Skin of body (tissue), 2 donors: ENCODE results near the gene MYO3A. TPM values are rescaled to one million over a fixed set of nuclear protein-coding genes. Genes with fewer than 3 reads are reported as not detected.

Experiments
- DNase-seq: peaks from one replicate; lab custom pipeline; 2025; lab: John Stamatoyannopoulos, UW
- total RNA-seq: library from RNA; depleted of rRNA; stranded (reverse); fragments of >200 nt; gene quantifications from one replicate; pipeline ENCODE4 v1.2.3, GENCODE V29; 2014

Gene MYO3A
- total RNA-seq, 1 donor from 2014 or later = 2.3 TPM

GRCh38 chr10:26254616-26255015, 320.6 kb downstream of the MYO3A start:
- DNase-seq = no peak

- no peak for DNase-seq
Measured at GRCh38 chr10:26259341-26259740, 325.3 kb downstream of the MYO3A start.
